ENCODE results near the gene NLGN4Y.
"Not testable (repeated sequence)": the region's sequence is repeated elsewhere in the genome, so short reads cannot be mapped to it uniquely, and the experiment has no call there.

The NLGN4Y gene

GRCh38 chrY:14834103-14835060, 310.1 kb downstream of the NLGN4Y start:
- no peak for DNase-seq (ENCODE audit: low spot score)

- no peak for DNase-seq (ENCODE audit: low spot score)
These were observed 313.1 kb downstream of the NLGN4Y start for GRCh38 chrY:14837466-14837865.

GRCh38 chrY:14850734-14851133, 326.4 kb downstream of the NLGN4Y start:
- no peak for DNase-seq (ENCODE audit: low spot score)

- no peak for DNase-seq (ENCODE audit: low spot score)
These were observed 336.1 kb downstream of the NLGN4Y start for GRCh38 chrY:14860448-14860847.

- DNase-seq (ENCODE audit: low spot score) = not testable (repeated sequence)
These were observed 336.7 kb downstream of the NLGN4Y start for GRCh38 chrY:14861033-14861432.

- DNase-seq (ENCODE audit: low spot score) = no peak
These were observed 347.6 kb downstream of the NLGN4Y start for GRCh38 chrY:14871971-14872370.

Data from SW480 (cell line).